ENCODE data around the gene ETV5. TPM values are rescaled to one million over a fixed set of nuclear protein-coding genes. Genes with fewer than 3 reads are reported as not detected.

The ETV5 gene
- total RNA-seq, 1 donor from 2014 or later: 17.1 TPM

DNA sequence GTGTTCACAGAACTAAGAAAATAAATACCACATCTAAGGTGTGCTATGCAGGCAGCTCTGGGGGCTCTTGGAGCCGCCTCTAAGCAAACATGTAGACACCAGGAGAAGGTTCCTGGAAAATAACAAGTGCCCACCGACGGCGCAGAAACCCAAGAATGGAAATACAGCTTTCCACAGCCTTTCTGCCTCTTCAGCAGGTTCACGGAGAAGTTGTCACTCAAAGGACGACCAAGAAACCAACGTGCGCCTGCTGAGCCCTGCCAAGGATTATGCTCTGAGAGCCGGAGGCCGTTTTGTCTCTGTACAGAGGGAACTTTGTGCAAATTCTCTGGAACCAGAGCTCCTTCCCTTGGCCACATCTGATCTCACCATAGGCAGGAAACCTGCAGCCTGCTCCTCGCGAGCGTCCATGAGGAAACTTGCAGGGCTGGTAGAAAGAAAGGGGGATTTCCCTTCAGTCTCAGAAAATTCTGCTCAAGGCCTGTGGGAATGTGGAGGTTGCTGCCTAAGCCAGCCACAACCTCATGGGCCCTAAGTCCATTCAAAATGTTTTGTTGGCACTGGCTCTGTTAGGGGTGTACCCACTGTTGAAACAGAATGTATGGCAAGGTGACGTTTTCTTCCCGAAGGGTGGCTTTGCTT lies 40.6 kb upstream of the ETV5 start:
- no peak overlapping the region for H3K4me3 ChIP-seq (ENCODE audit: low read depth, low read length)
- DNase-seq (ENCODE audit: low read depth): no peak
- TF ChIP-seq, protein P1, sequence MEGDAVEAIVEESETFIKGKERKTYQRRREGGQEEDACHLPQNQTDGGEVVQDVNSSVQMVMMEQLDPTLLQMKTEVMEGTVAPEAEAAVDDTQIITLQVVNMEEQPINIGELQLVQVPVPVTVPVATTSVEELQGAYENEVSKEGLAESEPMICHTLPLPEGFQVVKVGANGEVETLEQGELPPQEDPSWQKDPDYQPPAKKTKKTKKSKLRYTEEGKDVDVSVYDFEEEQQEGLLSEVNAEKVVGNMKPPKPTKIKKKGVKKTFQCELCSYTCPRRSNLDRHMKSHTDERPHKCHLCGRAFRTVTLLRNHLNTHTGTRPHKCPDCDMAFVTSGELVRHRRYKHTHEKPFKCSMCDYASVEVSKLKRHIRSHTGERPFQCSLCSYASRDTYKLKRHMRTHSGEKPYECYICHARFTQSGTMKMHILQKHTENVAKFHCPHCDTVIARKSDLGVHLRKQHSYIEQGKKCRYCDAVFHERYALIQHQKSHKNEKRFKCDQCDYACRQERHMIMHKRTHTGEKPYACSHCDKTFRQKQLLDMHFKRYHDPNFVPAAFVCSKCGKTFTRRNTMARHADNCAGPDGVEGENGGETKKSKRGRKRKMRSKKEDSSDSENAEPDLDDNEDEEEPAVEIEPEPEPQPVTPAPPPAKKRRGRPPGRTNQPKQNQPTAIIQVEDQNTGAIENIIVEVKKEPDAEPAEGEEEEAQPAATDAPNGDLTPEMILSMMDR (conservative IDR thresholded peaks at IDR 0.05; ENCODE audit: low read depth, low read length): no peak

DNA sequence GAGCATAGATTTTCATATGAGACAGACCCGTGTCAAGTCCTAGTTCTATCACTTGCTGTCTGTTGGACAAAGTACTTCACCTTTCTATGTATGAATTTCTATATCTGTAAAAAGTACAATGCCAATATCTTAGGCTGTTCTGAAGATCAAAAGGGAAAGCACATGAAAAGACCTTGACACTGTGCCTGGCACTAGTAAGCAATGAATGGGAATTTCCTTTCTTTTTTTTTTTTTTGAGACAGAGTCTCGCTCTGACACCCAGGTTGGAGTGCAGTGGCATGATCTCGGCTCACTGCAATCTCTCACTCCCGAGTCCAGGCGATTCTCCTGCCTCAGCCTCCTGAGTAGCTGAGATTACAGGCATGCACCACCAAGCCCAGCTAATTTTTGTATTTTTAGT lies 35.4 kb upstream of the ETV5 start:
- no peak overlapping the region for H3K4me3 ChIP-seq (ENCODE audit: low read depth, low read length)
- TF ChIP-seq, protein P1 (conservative IDR thresholded peaks at IDR 0.05; ENCODE audit: low read depth, low read length): no peak
- no peak for DNase-seq (ENCODE audit: low read depth)

DNA sequence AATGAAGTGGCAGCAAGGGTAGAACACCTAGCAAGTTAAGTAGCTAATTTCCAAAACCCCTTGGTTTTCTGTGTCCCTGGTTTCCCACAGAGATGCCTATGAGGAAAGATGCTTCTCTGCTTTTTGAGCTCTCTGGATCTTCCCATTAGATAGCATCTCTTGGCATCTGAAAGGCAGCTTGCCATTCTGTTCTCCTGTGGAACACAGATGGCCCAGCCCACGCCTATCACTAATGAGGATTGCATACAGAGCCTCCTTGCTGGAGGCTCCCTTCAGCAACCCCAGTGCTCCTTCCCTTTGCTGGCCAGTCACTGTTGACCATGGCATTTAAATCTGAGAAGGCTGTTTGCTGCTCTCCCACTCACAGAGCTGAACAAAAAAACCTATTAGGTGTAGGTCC lies 34.4 kb upstream of the ETV5 start:
- no peak for DNase-seq (ENCODE audit: low read depth)
- no peak overlapping the region for H3K4me3 ChIP-seq (ENCODE audit: low read depth, low read length)
- TF ChIP-seq, protein P1 (conservative IDR thresholded peaks at IDR 0.05; ENCODE audit: low read depth, low read length): no peak

DNA sequence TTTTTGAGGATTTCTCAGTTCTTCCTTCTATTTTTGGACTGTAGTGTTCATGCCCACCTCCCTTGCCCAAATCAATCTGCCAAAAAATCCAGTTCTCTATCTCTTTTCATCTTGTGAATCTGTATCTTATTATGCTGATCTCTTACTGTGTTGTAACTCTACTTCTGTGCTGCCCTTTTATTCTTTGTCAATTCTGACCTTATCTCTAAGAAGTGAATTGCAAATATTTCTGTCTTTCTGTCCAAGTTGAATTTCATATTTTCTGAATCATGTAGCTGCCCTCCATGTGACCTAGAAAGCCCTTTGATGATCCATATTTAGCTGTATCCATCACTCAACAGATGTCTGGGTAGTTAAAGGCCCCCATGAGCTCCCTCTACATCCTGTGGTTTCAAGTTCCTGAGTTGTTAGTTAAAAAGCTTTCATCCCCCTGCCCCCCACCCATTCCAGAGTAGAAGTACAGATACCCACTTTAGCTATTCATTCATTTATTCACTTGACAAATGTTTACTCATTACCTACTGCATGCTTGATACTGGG lies 33.6 kb upstream of the ETV5 start:
- no peak for DNase-seq (ENCODE audit: low read depth)
- no peak overlapping the region for H3K4me3 ChIP-seq (ENCODE audit: low read depth, low read length)
- TF ChIP-seq, protein P1 (conservative IDR thresholded peaks at IDR 0.05; ENCODE audit: low read depth, low read length): no peak

DNA sequence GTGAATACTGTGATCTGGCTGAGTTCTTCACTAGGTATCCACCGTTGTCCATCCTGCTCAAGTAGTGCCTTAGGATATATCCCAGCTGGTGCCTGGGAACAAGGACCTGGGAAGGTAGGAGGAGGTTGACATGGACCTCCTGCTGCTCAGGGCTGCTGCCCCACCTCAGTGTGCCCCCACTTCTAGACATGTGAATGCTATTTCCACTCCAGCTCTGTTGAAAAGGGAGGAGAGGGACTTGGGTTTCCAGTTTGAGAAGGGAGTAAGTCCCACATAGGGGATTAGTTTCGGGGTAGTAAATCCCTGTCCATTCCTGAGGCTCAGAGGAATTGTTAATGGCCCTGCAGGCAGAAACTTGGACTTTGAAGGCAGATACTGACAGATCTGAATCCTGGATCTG lies 32.9 kb upstream of the ETV5 start:
- DNase-seq (ENCODE audit: low read depth): no peak
- H3K4me3 ChIP-seq (ENCODE audit: low read depth, low read length): no peak overlapping the region
- TF ChIP-seq, protein P1 (conservative IDR thresholded peaks at IDR 0.05; ENCODE audit: low read depth, low read length): no peak

DNA sequence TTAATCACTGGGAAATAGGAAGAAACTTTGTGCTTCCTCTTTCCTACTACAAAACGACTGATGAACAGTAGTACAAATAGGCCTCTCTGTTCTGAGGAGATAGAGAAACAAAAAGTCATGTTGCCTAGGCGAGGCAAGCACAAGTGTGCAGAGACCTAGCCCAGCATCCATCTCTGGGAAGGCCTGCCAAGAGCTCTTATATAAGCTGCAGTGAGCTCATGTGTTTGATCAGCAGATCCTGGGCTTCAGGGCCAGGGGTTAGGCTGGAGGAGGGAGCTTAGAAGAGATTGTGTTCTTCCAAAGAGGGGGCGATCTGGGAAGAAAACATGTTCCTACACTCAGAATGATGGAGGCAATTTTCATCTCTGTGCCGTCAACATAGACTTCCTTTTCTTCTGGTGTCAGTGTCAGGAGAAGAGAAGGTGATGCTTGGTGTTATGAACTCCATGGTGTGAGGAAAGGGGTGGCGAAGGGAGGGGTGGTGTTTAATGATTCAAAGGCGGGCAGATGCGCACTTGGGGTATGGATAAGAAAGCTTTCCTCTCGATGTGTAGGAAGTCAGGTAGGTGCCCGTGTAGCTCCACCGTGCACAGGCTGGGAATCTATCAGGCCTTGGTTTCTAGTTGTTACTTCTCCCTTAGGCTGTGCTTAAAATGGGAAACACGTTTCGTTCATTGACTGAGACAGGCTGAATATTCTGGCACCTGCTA lies 29.5 kb upstream of the ETV5 start:
- TF ChIP-seq, protein P1 (conservative IDR thresholded peaks at IDR 0.05; ENCODE audit: low read depth, low read length): no peak
- DNase-seq (ENCODE audit: low read depth): no peak

More for the DNA sequence above, 29.5 kb upstream of the ETV5 start:
- no peak overlapping the region for H3K4me3 ChIP-seq (ENCODE audit: low read depth, low read length)

All from epithelial cell of proximal tubule (primary cell).